ENCODE results near the gene FBXL14.

Gene FBXL14, protein sequence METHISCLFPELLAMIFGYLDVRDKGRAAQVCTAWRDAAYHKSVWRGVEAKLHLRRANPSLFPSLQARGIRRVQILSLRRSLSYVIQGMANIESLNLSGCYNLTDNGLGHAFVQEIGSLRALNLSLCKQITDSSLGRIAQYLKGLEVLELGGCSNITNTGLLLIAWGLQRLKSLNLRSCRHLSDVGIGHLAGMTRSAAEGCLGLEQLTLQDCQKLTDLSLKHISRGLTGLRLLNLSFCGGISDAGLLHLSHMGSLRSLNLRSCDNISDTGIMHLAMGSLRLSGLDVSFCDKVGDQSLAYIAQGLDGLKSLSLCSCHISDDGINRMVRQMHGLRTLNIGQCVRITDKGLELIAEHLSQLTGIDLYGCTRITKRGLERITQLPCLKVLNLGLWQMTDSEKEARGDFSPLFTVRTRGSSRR
- total RNA-seq: 38.0 to 43.9 (median 40.7) reads per million in 3 donors

DNA sequence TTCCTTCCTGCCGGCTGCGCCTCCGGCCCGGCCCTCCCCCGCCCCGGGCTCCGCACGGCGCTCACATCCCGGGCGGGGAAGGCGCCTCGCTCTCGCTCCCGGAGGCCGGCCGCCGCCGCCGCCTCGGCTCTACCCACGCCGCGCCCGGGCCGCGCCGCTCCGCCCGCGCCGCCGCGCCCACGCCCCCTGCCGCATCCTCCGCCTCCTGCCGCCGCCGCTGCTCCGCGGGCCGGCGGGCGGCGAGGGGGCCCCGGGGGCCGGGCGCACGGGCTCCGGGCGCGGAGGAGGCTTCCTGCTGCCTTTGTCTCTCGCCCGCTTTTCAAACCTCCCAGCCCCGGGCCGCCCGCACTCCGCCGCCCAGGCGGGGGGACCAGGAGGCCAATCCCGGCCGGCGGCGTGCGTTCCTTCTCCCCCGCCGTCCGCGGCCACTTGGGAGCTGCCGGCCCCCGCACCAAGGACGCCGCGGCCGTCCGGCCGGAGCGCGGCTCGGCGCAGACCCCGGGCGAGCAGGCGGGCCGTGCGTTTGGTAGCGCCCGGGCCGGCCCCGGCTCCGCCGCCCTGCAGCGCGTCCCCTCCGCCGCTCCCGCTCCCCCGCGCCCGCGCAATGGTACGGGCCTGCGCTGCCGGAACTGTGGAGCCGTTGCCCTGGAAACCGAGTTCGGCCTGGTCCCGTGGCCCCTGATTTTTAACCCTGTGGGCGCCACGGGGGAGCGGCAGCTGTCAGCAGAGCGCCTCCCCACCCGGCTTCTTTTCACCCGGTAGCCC lies at the start of gene FBXL14:
Gene FBXL14, minus strand, starts transcription at position 321 of the 765 bp plus-strand sequence. CDS start 515 bp downstream, outside the sequence.
- H3K4me1 ChIP-seq (ENCODE audit: control insufficient read depth, insufficient read depth, low read length, poor library complexity, severe bottlenecking): peaks cover 29% of the 10 kb centered on the region
- DNase-seq: peak; percentile 82 to 85 (median 82)
- H3K27me3 ChIP-seq (replicated peaks; ENCODE audit: control insufficient read depth, insufficient read depth, low read length, poor library complexity, severe bottlenecking): no peaks in the 10 kb centered on the region
- no peaks in the 10 kb centered on the region for H3K9me3 ChIP-seq (ENCODE audit: control insufficient read depth, low read length)
- H3K4me3 ChIP-seq (ENCODE audit: insufficient read depth, low read depth, low read length, poor library complexity, severe bottlenecking): peak within 1 kb of the TSS; percentile 83
- peak within 1 kb of the TSS; percentile 81 for H3K27ac ChIP-seq (ENCODE audit: insufficient read depth, low read length, poor library complexity, severe bottlenecking)
- H3K36me3 ChIP-seq (ENCODE audit: control insufficient read depth, insufficient read depth, low read length): no peaks in the 10 kb centered on the region

DNA sequence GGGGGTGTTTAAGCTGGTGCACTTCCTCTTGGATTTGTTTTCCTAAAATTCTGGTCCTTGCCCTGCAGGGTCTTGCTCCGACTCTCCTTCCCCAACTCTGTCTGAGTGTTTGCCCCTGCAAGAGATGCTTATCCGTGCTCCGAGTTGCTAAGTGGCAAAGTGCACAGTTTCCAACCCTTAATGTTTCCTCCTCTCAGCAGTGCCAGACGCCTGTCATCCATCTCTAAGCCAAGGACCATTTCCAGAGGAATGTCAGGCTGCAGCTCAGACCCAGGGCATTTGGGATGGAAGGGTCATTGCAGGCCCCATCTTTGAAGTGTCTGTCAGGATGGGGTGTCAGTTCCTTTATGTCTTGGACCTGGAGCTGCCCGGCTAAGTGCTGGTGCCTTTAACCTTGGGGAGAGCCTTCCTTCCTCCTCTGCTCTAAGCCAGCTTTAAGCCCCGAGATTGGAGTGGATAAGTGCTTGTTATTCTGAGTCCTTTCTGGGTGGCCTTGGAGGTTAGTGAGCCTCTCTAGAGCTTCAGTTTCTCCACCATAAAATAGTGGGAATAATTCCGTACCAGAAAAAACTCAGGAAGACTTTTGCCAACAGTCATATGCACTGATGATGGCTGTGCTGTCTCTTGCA lies 49.6 kb upstream of the FBXL14 start:
- Histone ChIP-seq H3K4me3 (ENCODE audit: insufficient read depth, low read depth, low read length, poor library complexity, severe bottlenecking) (no peak overlapping the region), H3K36me3 (ENCODE audit: control insufficient read depth, insufficient read depth, low read length) (no peaks in the 10 kb centered on the region), H3K27me3 (replicated peaks; ENCODE audit: control insufficient read depth, insufficient read depth, low read length, poor library complexity, severe bottlenecking) (no peaks in the 10 kb centered on the region), H3K27ac (ENCODE audit: insufficient read depth, low read length, poor library complexity, severe bottlenecking) (no peak overlapping the region), H3K4me1 (ENCODE audit: control insufficient read depth, insufficient read depth, low read length, poor library complexity, severe bottlenecking) (no peaks in the 10 kb centered on the region), H3K9me3 (ENCODE audit: control insufficient read depth, low read length) (no peaks in the 10 kb centered on the region)
- DNase-seq: no peak

DNA sequence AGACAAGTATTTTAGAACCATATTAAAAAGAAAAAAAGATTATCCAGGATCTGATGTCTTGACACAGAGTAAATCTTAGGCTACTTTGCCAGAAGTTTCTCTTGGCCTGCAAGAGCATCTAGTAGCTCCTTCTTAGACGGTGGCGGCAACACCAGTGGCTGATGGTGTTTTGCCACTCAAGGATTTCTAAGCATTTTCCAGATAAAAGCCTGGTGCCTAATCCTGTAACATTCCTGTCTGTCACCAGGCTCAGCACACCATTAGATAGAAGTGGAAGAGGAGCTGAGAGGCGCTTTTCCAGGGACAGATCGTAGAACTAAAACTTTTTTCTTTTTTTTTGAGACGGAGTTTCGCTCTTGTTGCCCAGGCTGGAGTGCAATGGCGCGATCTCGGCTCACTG lies 48.7 kb upstream of the FBXL14 start:
- Histone ChIP-seq H3K36me3 (ENCODE audit: control insufficient read depth, insufficient read depth, low read length) (no peaks in the 10 kb centered on the region), H3K9me3 (ENCODE audit: control insufficient read depth, low read length) (no peaks in the 10 kb centered on the region), H3K4me3 (ENCODE audit: insufficient read depth, low read depth, low read length, poor library complexity, severe bottlenecking) (no peak overlapping the region), H3K27ac (ENCODE audit: insufficient read depth, low read length, poor library complexity, severe bottlenecking) (no peak overlapping the region), H3K27me3 (replicated peaks; ENCODE audit: control insufficient read depth, insufficient read depth, low read length, poor library complexity, severe bottlenecking) (no peaks in the 10 kb centered on the region), H3K4me1 (ENCODE audit: control insufficient read depth, insufficient read depth, low read length, poor library complexity, severe bottlenecking) (no peaks in the 10 kb centered on the region)
- DNase-seq: no peak

DNA sequence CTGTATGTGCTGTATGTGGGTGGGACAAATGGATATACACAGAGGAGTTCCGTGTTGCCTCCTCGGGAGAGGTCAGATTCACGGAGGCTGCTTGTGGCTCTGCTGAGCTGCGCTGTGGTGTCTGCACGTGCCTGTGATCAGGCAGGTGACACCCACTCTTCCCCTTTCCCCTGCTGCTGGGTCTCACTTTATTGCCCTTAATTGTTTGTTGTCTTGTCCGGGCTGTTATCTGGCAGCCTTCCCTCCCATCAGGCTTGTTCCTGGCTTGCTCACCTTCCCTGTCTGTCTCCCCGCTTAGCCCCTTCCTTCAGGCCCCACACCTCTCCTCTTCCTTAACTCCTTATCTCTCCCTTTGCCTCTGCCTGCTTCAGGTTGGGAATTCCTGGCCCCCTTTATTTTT lies 48.1 kb upstream of the FBXL14 start:
- H3K4me1 ChIP-seq (ENCODE audit: control insufficient read depth, insufficient read depth, low read length, poor library complexity, severe bottlenecking): no peaks in the 10 kb centered on the region

DNA sequence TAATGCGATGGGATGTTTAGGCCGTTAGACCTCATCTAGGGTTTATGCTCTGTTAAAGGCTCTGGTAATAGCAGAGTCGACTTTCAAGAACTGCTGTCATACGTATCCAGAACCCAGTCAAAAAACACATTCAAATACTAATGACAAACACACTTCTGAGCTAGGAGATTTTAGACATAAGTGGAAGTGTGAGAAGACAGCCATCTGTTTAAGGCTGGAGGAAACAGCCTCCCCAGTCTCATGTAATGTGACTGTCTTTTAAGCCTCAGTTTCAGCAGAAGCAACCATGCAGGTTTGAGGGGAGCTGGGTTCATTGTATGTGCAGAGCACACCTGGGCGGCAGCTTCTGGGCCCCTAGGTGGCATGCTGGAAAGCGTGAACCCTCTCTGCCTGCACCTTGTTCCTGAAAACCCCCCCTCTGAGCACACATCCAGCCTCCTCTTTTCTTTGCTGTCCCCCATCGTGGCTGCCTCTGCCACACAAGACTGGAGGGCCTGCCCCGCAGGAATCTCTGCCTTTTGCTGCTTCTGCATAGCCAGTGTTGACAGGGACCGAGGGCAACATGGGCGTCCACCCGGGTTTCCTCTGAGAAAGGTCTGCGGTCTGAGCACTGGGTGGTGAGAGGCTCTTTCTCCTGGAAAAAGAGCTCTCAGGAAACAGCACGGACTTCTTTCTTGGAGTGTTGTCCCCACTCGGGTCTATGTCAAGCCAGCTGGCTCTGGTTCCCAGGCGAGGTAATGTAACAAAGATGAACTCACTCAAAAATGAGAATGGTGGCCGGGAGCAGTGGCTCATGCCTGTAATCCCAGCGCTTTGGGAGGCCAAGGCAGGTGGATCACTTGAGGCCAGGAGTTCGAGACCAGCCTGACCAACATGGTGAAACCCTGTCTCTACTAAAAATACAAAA lies 46.2 kb upstream of the FBXL14 start:
- H3K4me3 ChIP-seq (ENCODE audit: insufficient read depth, low read depth, low read length, poor library complexity, severe bottlenecking): no peak overlapping the region
- no peak overlapping the region for H3K27ac ChIP-seq (ENCODE audit: insufficient read depth, low read length, poor library complexity, severe bottlenecking)
- H3K36me3 ChIP-seq (ENCODE audit: control insufficient read depth, insufficient read depth, low read length): no peaks in the 10 kb centered on the region
- DNase-seq: no peak
- H3K4me1 ChIP-seq (ENCODE audit: control insufficient read depth, insufficient read depth, low read length, poor library complexity, severe bottlenecking): no peaks in the 10 kb centered on the region
- H3K27me3 ChIP-seq (replicated peaks; ENCODE audit: control insufficient read depth, insufficient read depth, low read length, poor library complexity, severe bottlenecking): no peaks in the 10 kb centered on the region
- H3K9me3 ChIP-seq (ENCODE audit: control insufficient read depth, low read length): no peaks in the 10 kb centered on the region

More for the DNA sequence above, 48.1 kb upstream of the FBXL14 start:
- no peaks in the 10 kb centered on the region for H3K36me3 ChIP-seq (ENCODE audit: control insufficient read depth, insufficient read depth, low read length)
- H3K9me3 ChIP-seq (ENCODE audit: control insufficient read depth, low read length): no peaks in the 10 kb centered on the region
- H3K27me3 ChIP-seq (replicated peaks; ENCODE audit: control insufficient read depth, insufficient read depth, low read length, poor library complexity, severe bottlenecking): no peaks in the 10 kb centered on the region
- H3K27ac ChIP-seq (ENCODE audit: insufficient read depth, low read length, poor library complexity, severe bottlenecking): no peak overlapping the region
- no peak for DNase-seq
- no peak overlapping the region for H3K4me3 ChIP-seq (ENCODE audit: insufficient read depth, low read depth, low read length, poor library complexity, severe bottlenecking)

DNA sequence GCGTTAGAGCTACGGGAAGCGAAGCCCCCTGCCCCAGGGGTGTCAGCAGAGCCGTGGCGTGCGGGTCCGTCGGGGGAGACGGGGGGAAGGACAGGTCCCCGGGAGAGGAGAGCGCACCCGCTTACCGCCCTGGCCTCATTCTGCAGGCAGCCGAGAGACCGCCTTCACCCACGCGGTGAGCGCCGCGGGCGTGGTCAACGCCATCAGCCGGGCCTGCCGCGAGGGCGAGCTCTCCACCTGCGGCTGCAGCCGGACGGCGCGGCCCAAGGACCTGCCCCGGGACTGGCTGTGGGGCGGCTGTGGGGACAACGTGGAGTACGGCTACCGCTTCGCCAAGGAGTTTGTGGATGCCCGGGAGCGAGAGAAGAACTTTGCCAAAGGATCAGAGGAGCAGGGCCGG lies 45.2 kb upstream of the FBXL14 start:
- Histone ChIP-seq H3K4me1 (ENCODE audit: control insufficient read depth, insufficient read depth, low read length, poor library complexity, severe bottlenecking) (no peaks in the 10 kb centered on the region), H3K36me3 (ENCODE audit: control insufficient read depth, insufficient read depth, low read length) (no peaks in the 10 kb centered on the region), H3K27ac (ENCODE audit: insufficient read depth, low read length, poor library complexity, severe bottlenecking) (no peak overlapping the region), H3K9me3 (ENCODE audit: control insufficient read depth, low read length) (no peaks in the 10 kb centered on the region), H3K4me3 (ENCODE audit: insufficient read depth, low read depth, low read length, poor library complexity, severe bottlenecking) (no peak overlapping the region), H3K27me3 (replicated peaks; ENCODE audit: control insufficient read depth, insufficient read depth, low read length, poor library complexity, severe bottlenecking) (no peaks in the 10 kb centered on the region)
- DNase-seq: no peak

DNA sequence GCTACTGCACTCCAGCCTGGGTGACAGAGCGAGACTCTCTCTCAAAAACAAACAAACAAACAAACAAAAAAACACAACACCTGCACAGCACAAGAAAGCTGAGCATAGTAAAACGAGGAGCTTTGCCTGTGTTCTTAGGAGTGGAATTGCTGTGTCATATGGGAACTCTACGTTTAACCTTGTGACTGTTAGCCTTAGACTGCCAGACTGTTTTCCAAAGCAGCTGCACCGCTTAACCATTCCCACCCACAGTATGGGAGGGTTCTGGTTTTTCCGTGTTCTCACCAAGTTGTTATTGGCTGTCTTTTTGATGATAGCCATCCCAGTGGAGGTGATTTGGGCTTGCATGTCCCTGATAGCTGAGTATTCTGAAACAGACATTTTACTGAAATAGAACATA lies 43.8 kb upstream of the FBXL14 start:
- no peak for DNase-seq
- H3K4me3 ChIP-seq (ENCODE audit: insufficient read depth, low read depth, low read length, poor library complexity, severe bottlenecking): no peak overlapping the region

DNA sequence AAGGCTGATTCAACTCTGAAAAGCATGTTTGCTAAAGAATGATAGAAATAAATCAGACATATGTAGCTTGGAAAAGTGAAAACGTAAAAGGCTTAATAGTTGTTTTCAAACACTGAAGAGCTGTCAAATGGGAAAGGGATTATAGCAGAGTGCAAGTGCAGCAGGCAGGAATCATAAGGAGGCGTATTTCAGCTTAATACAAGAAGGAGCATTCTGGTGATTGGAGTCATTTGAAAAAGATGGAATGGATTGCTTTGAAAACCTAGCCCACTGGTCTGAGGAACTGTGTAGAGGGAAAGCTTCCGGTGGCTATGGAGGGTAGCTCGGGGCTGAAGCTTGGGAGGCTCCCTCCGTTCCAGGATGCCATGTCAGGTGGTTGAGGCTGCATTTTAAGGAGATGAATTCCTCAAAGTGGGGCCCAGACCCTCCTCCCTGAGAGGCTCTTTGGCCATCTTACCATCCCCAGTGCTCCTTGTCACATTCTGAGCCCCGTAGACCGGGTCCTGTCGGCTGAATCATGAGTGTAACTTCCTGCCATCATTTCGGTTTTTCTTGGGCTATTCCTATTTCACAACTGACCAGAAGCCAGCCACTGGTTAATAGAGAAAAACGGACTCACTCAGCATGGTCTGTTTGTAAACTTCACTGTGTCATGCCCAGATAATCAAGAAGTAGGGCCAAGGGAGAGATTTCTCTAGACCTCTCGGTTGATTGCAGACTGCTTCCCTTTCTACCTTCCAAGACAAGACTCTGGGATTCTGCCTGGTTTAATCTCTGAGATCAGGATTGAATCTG lies 41.1 kb upstream of the FBXL14 start:
- DNase-seq: no peak
- Histone ChIP-seq H3K36me3 (ENCODE audit: control insufficient read depth, insufficient read depth, low read length) (no peaks in the 10 kb centered on the region), H3K4me1 (ENCODE audit: control insufficient read depth, insufficient read depth, low read length, poor library complexity, severe bottlenecking) (peaks cover 4% of the 10 kb centered on the region), H3K9me3 (ENCODE audit: control insufficient read depth, low read length) (no peaks in the 10 kb centered on the region), H3K27ac (ENCODE audit: insufficient read depth, low read length, poor library complexity, severe bottlenecking) (no peak overlapping the region), H3K4me3 (ENCODE audit: insufficient read depth, low read depth, low read length, poor library complexity, severe bottlenecking) (no peak overlapping the region), H3K27me3 (replicated peaks; ENCODE audit: control insufficient read depth, insufficient read depth, low read length, poor library complexity, severe bottlenecking) (peaks cover 7% of the 10 kb centered on the region)

More for the DNA sequence above, 43.8 kb upstream of the FBXL14 start:
- Histone ChIP-seq H3K4me1 (ENCODE audit: control insufficient read depth, insufficient read depth, low read length, poor library complexity, severe bottlenecking) (no peaks in the 10 kb centered on the region), H3K27ac (ENCODE audit: insufficient read depth, low read length, poor library complexity, severe bottlenecking) (no peak overlapping the region), H3K9me3 (ENCODE audit: control insufficient read depth, low read length) (no peaks in the 10 kb centered on the region), H3K27me3 (replicated peaks; ENCODE audit: control insufficient read depth, insufficient read depth, low read length, poor library complexity, severe bottlenecking) (no peaks in the 10 kb centered on the region), H3K36me3 (ENCODE audit: control insufficient read depth, insufficient read depth, low read length) (no peaks in the 10 kb centered on the region)
